ENCODE data around the gene FNIP1. TPM values are rescaled to one million over a fixed set of nuclear protein-coding genes. Genes with fewer than 3 reads are reported as not detected.

The FNIP1 gene
- total and polyA plus RNA-seq, 2 donors (not counting 1 experiment from before 2014, with no cell fraction given): 10.3 to 52.8 TPM

DNA sequence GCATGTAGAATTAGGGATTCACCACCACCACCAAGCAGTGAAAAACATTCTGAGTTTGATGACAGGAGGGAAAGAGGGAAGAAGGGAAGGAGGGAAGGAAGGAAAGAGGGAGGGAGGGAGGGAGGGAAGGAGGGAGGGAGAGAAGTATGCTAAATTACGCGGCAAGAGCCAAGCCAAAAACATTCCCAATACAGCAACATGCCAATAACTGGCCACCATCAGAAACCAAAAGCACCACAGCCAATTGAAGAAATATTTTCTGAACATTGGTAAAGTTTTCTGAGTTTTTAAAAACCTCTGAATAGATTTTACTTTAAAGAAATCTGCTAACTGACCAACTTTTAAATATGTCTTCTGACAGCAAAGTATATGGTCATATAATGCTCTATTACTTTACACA, 36.0 kb downstream of the FNIP1 start:
- Histone ChIP-seq H3K36me3 (replicated peaks in 1 of 2; ENCODE audit: control extremely low read depth in 1 of 2, control insufficient read depth in 1 of 2, extremely low read depth in 1 of 2, insufficient read depth in 2 of 2, low read length in 1 of 2) (no peaks in the 10 kb centered on the region), H2AFZ (ENCODE audit: insufficient read depth, low read depth, low read length, poor library complexity, severe bottlenecking) (no peak overlapping the region), H3K27ac (ENCODE audit: low read length in 2 of 2) (no peak overlapping the region), H3K4me2 (replicated peaks; ENCODE audit: low read depth, low read length, poor library complexity, severe bottlenecking) (no peak overlapping the region), H3K9ac (ENCODE audit: low read length) (no peak overlapping the region), H3K27me3 (replicated peaks in 1 of 4; ENCODE audit: control extremely low read depth in 1 of 4, control insufficient read depth in 3 of 4, insufficient read depth in 4 of 4, low read length in 3 of 4) (no peaks in the 10 kb centered on the region), H3K4me3 (ENCODE audit: control extremely low read depth in 1 of 5, extremely low read depth in 1 of 5, insufficient read depth in 1 of 5, low read depth in 2 of 5, low read length in 4 of 5) (no peak overlapping the region), H3K4me1 (ENCODE audit: control insufficient read depth in 2 of 2, insufficient read depth in 2 of 2, low read length in 2 of 2) (peaks cover 18 to 23% of the 10 kb centered on the region in 2 donors), H4K20me1 (ENCODE audit: control insufficient read depth, insufficient read depth, low read length, poor library complexity, severe bottlenecking) (peaks cover 64% of the 10 kb centered on the region), H3K79me2 (ENCODE audit: control insufficient read depth, insufficient read depth, low read length) (peaks cover 100% of the 10 kb centered on the region), H3K9me3 (ENCODE audit: control extremely low read depth in 1 of 3, control insufficient read depth in 2 of 3, insufficient read depth in 1 of 3, low read length in 2 of 3) (peaks cover 0 to 8% (median 7%) of the 10 kb centered on the region in 3 donors)
- no peak for DNase-seq
- CTCF ChIA-PET: no interaction called here
- no peak for ATAC-seq (ENCODE audit: low read depth)
- intact Hi-C loops (cut with micrococcal nuclease): no loop called here
- Mint-ChIP-seq H3K27ac (no peak overlapping the region), H3K9me3 (ENCODE audit: insufficient read depth) (peaks cover 2% of the 10 kb centered on the region), H3K4me1 (peaks cover 39% of the 10 kb centered on the region), H3K27me3 (no peaks in the 10 kb centered on the region), H3K4me3 (no peak overlapping the region)
- WGBS (ENCODE audit: insufficient coverage): no CpG with 5 or more reads among the region's 2 CpGs
- POLR2A ChIA-PET: no interaction called here
- no peak for TF ChIP-seq EZH2 (IDR thresholded peaks at IDR 0.05; ENCODE audit: borderline replicate concordance, insufficient read depth, low read depth, low read length, poor library complexity, severe bottlenecking)
- TF ChIP-seq, protein P1, sequence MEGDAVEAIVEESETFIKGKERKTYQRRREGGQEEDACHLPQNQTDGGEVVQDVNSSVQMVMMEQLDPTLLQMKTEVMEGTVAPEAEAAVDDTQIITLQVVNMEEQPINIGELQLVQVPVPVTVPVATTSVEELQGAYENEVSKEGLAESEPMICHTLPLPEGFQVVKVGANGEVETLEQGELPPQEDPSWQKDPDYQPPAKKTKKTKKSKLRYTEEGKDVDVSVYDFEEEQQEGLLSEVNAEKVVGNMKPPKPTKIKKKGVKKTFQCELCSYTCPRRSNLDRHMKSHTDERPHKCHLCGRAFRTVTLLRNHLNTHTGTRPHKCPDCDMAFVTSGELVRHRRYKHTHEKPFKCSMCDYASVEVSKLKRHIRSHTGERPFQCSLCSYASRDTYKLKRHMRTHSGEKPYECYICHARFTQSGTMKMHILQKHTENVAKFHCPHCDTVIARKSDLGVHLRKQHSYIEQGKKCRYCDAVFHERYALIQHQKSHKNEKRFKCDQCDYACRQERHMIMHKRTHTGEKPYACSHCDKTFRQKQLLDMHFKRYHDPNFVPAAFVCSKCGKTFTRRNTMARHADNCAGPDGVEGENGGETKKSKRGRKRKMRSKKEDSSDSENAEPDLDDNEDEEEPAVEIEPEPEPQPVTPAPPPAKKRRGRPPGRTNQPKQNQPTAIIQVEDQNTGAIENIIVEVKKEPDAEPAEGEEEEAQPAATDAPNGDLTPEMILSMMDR (IDR thresholded peaks at IDR 0.05): no peak

DNA sequence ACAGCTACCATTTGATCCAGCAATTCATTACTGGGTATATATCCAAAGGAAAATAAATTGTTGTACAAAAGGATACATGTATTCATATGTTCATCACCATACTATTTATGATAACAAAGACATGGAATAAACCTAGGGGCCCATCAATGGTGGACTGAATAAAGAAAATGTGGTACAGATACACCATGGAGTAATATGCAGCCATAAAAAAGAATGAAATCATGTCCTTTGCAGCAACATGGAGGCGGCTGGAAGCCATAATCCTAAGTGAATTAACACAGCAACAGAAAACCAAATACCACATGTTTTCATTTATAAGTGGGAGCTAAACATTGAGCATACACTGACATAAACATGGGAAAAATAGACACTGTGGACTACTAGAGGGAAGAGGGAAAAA, 37.1 kb downstream of the FNIP1 start:
- H3K27ac Mint-ChIP-seq: no peak overlapping the region
- Histone ChIP-seq H3K27me3 (replicated peaks in 1 of 4; ENCODE audit: control extremely low read depth in 1 of 4, control insufficient read depth in 3 of 4, insufficient read depth in 4 of 4, low read length in 3 of 4) (no peaks in the 10 kb centered on the region), H3K79me2 (ENCODE audit: control insufficient read depth, insufficient read depth, low read length) (peaks cover 100% of the 10 kb centered on the region), H3K9ac (ENCODE audit: low read length) (no peak overlapping the region), H2AFZ (ENCODE audit: insufficient read depth, low read depth, low read length, poor library complexity, severe bottlenecking) (no peak overlapping the region), H3K9me3 (ENCODE audit: control extremely low read depth in 1 of 3, control insufficient read depth in 2 of 3, insufficient read depth in 1 of 3, low read length in 2 of 3) (peaks cover 0 to 8% (median 7%) of the 10 kb centered on the region in 3 donors), H3K4me3 (ENCODE audit: control extremely low read depth in 1 of 5, extremely low read depth in 1 of 5, insufficient read depth in 1 of 5, low read depth in 2 of 5, low read length in 4 of 5) (no peak overlapping the region), H3K36me3 (replicated peaks in 1 of 2; ENCODE audit: control extremely low read depth in 1 of 2, control insufficient read depth in 1 of 2, extremely low read depth in 1 of 2, insufficient read depth in 2 of 2, low read length in 1 of 2) (no peaks in the 10 kb centered on the region), H3K4me2 (replicated peaks; ENCODE audit: low read depth, low read length, poor library complexity, severe bottlenecking) (no peak overlapping the region), H4K20me1 (ENCODE audit: control insufficient read depth, insufficient read depth, low read length, poor library complexity, severe bottlenecking) (peaks cover 61% of the 10 kb centered on the region), H3K27ac (ENCODE audit: low read length in 2 of 2) (no peak overlapping the region), H3K4me1 (ENCODE audit: control insufficient read depth in 2 of 2, insufficient read depth in 2 of 2, low read length in 2 of 2) (peaks cover 18 to 24% of the 10 kb centered on the region in 2 donors)
- ChIA-PET POLR2A (no interaction called here), CTCF (no interaction called here)
- no CpG with 5 or more reads among the region's 1 CpG for WGBS (ENCODE audit: insufficient coverage)
- peak overlapping the region; percentile 1 for H3K4me3 Mint-ChIP-seq
- H3K9me3 Mint-ChIP-seq (ENCODE audit: insufficient read depth): peaks cover 2% of the 10 kb centered on the region
- no peak for DNase-seq
- no peaks in the 10 kb centered on the region for H3K27me3 Mint-ChIP-seq
- H3K4me1 Mint-ChIP-seq: peaks cover 40% of the 10 kb centered on the region
- TF ChIP-seq, protein P1 (IDR thresholded peaks at IDR 0.05): no peak
- TF ChIP-seq EZH2 (IDR thresholded peaks at IDR 0.05; ENCODE audit: borderline replicate concordance, insufficient read depth, low read depth, low read length, poor library complexity, severe bottlenecking): no peak
- intact Hi-C loops (cut with micrococcal nuclease): no loop called here
- ATAC-seq (ENCODE audit: low read depth): no peak
